ENCODE data around the gene STPG4.
"Not testable (repeated sequence)": the region's sequence is repeated elsewhere in the genome, so short reads cannot be mapped to it uniquely, and the experiment has no call there.

The STPG4 gene

GRCh38 chr2:47124740-47125139 lies 30.4 kb downstream of the STPG4 start:
- not testable (repeated sequence) for DNase-seq

- not testable (repeated sequence) for DNase-seq
These were observed 34.7 kb downstream of the STPG4 start for GRCh38 chr2:47120424-47120823.

GRCh38 chr2:47119001-47119400 lies 36.1 kb downstream of the STPG4 start:
- no peak for DNase-seq

- no peak for DNase-seq
These were observed 36.5 kb downstream of the STPG4 start for GRCh38 chr2:47118581-47118980.

GRCh38 chr2:47112665-47113435 lies 42.3 kb downstream of the STPG4 start:
- DNase-seq, result no peak

GRCh38 chr2:47109680-47110079 lies 45.4 kb downstream of the STPG4 start:
- no peak for DNase-seq

GRCh38 chr2:47109007-47109375 lies 46.1 kb downstream of the STPG4 start:
- DNase-seq, result no peak

- not testable (repeated sequence) for DNase-seq
These were observed 46.7 kb downstream of the STPG4 start for GRCh38 chr2:47108267-47109006.

GRCh38 chr2:47107201-47107600 lies 47.9 kb downstream of the STPG4 start:
- DNase-seq, result not testable (repeated sequence)

- DNase-seq, result not testable (repeated sequence)
These were observed 48.9 kb downstream of the STPG4 start for GRCh38 chr2:47106231-47106630.

GRCh38 chr2:47099712-47100111 lies 55.4 kb downstream of the STPG4 start:
- not testable (repeated sequence) for DNase-seq

GRCh38 chr2:47098953-47099352 lies 56.2 kb downstream of the STPG4 start:
- no peak for DNase-seq

- DNase-seq, result no peak
These were observed 57.5 kb downstream of the STPG4 start for GRCh38 chr2:47097563-47097962.

- DNase-seq, result no peak
These were observed 58.7 kb downstream of the STPG4 start for GRCh38 chr2:47096451-47096850.

- DNase-seq, result no peak
These were observed 59.6 kb downstream of the STPG4 start for GRCh38 chr2:47095349-47096020.

GRCh38 chr2:47094511-47095142 lies 60.5 kb downstream of the STPG4 start:
- DNase-seq, result no peak

GRCh38 chr2:47093626-47094025 lies 61.5 kb downstream of the STPG4 start:
- no peak for DNase-seq

GRCh38 chr2:47092465-47092864 lies 62.6 kb downstream of the STPG4 start:
- DNase-seq, result no peak

- DNase-seq, result no peak
These were observed 64.0 kb downstream of the STPG4 start for GRCh38 chr2:47091118-47091517.

GRCh38 chr2:47089083-47089464 lies 66.0 kb downstream of the STPG4 start:
- no peak for DNase-seq

- no peak for DNase-seq
These were observed 66.6 kb downstream of the STPG4 start for GRCh38 chr2:47088371-47089082.

- DNase-seq, result no peak
These were observed 68.1 kb downstream of the STPG4 start for GRCh38 chr2:47087051-47087450.

GRCh38 chr2:47086571-47086970 lies 68.5 kb downstream of the STPG4 start:
- DNase-seq, result no peak

Data from CD4-positive, alpha-beta T cell treated with Interleukin-6 for 4 hours (primary cell).